NCI-H1417 treated with DMSO at 0.1 percent for 48 hours (cell line): ENCODE data around the gene MYO3A.

Experiments
- DNase-seq: peaks from one replicate; lab custom pipeline; 2025; lab: John Stamatoyannopoulos, UW

The MYO3A gene

GRCh38 chr10:26214551-26215395 is 280.7 kb downstream of the MYO3A start:
- DNase-seq, result no peak

- no peak for DNase-seq
Observed at GRCh38 chr10:26215396-26215934, 281.4 kb downstream of the MYO3A start.

- no peak for DNase-seq
Observed at GRCh38 chr10:26215935-26216584, 282.0 kb downstream of the MYO3A start.

GRCh38 chr10:26216585-26217395 is 282.8 kb downstream of the MYO3A start, which contains the start of gene GAD2:
GAD2 (plus strand) TSS chr10:26216774; CDS start chr10:26216810, 36 bp downstream.
- DNase-seq, result no peak

- DNase-seq, result no peak
Observed at GRCh38 chr10:26217396-26218086, 283.5 kb downstream of the MYO3A start.

GRCh38 chr10:26219676-26220075 is 285.6 kb downstream of the MYO3A start:
- DNase-seq, result no peak

- no peak for DNase-seq
Observed at GRCh38 chr10:26220901-26221300, 286.9 kb downstream of the MYO3A start.

- no peak for DNase-seq
Observed at GRCh38 chr10:26221541-26221940, 287.5 kb downstream of the MYO3A start.

- DNase-seq, result no peak
Observed at GRCh38 chr10:26222563-26222962, 288.5 kb downstream of the MYO3A start.

- DNase-seq, result no peak
Observed at GRCh38 chr10:26225322-26225721, 291.3 kb downstream of the MYO3A start.

- DNase-seq, result no peak
Observed at GRCh38 chr10:26227786-26228185, 293.8 kb downstream of the MYO3A start.

- DNase-seq, result no peak
Observed at GRCh38 chr10:26232174-26232573, 298.1 kb downstream of the MYO3A start.

- no peak for DNase-seq
Observed at GRCh38 chr10:26235761-26236160, 301.7 kb downstream of the MYO3A start.

- no peak for DNase-seq
Observed at GRCh38 chr10:26238378-26238777, 304.3 kb downstream of the MYO3A start.

GRCh38 chr10:26242706-26243350 is 308.8 kb downstream of the MYO3A start:
- peak; percentile 66 for DNase-seq

- no peak for DNase-seq
Observed at GRCh38 chr10:26243351-26243720, 309.3 kb downstream of the MYO3A start.

- no peak for DNase-seq
Observed at GRCh38 chr10:26249681-26250080, 315.7 kb downstream of the MYO3A start.

GRCh38 chr10:26251925-26252324 is 317.9 kb downstream of the MYO3A start:
- DNase-seq, result no peak

GRCh38 chr10:26254616-26255015 is 320.6 kb downstream of the MYO3A start:
- no peak for DNase-seq

GRCh38 chr10:26259341-26259740 is 325.3 kb downstream of the MYO3A start:
- DNase-seq, result no peak
